ENCODE results near the gene DUS1L.

The DUS1L gene

GRCh38 chr17:82078433-82078832 is 12.8 kb upstream of the DUS1L start:
- Histone ChIP-seq H3K4me2 (ENCODE audit: low read length) (no peak overlapping the region), H3K4me1 (ENCODE audit: insufficient read depth, low read length, severe bottlenecking) (no peaks in the 10 kb centered on the region), H2AFZ (ENCODE audit: low read length) (no peak overlapping the region), H3K9me3 (ENCODE audit: low read length) (no peaks in the 10 kb centered on the region), H3K9me2 (ENCODE audit: low read depth, low read length) (no peaks in the 10 kb centered on the region), H3K27me3 (ENCODE audit: insufficient read depth, low read length) (peaks cover 4% of the 10 kb centered on the region; the same call in 1 of the 2 replicates), H3K4me3 (ENCODE audit: low read depth, low read length, poor library complexity, severe bottlenecking) (no peak overlapping the region), H3F3A (ENCODE audit: insufficient read depth, low read length) (peaks cover 3% of the 10 kb centered on the region; the same call in 1 of the 2 replicates), H4K20me1 (ENCODE audit: insufficient read depth, low read length) (no peaks in the 10 kb centered on the region), H3K79me2 (ENCODE audit: insufficient read depth, low read length) (no peaks in the 10 kb centered on the region), H3K27ac (ENCODE audit: low read depth, low read length, poor library complexity, severe bottlenecking) (no peak overlapping the region), H3K9ac (ENCODE audit: low read length) (no peak overlapping the region), H3K36me3 (ENCODE audit: insufficient read depth, low read length) (peaks cover 66% of the 10 kb centered on the region)
- TF ChIP-seq CTCF (IDR thresholded peaks at IDR 0.05; ENCODE audit: low read length): no peak
- no peak for TF ChIP-seq EZH2 (IDR thresholded peaks at IDR 0.05; ENCODE audit: borderline replicate concordance, low read length)

- no peaks in the 10 kb centered on the region for H3K9me2 ChIP-seq (ENCODE audit: low read depth, low read length)
- TF ChIP-seq CTCF (IDR thresholded peaks at IDR 0.05; ENCODE audit: low read length): no peak
- TF ChIP-seq EZH2 (IDR thresholded peaks at IDR 0.05; ENCODE audit: borderline replicate concordance, low read length): no peak
- H3K27ac ChIP-seq (ENCODE audit: low read depth, low read length, poor library complexity, severe bottlenecking): no peak overlapping the region
- no peak overlapping the region for H3K9ac ChIP-seq (ENCODE audit: low read length)
- H2AFZ ChIP-seq (ENCODE audit: low read length): no peak overlapping the region
- peaks cover 3% of the 10 kb centered on the region; the same call in 1 of the 2 replicates for H3F3A ChIP-seq (ENCODE audit: insufficient read depth, low read length)
- H3K36me3 ChIP-seq (ENCODE audit: insufficient read depth, low read length): peaks cover 60% of the 10 kb centered on the region
- no peaks in the 10 kb centered on the region for H4K20me1 ChIP-seq (ENCODE audit: insufficient read depth, low read length)
- H3K79me2 ChIP-seq (ENCODE audit: insufficient read depth, low read length): no peaks in the 10 kb centered on the region
- peaks cover 4% of the 10 kb centered on the region; the same call in 1 of the 2 replicates for H3K27me3 ChIP-seq (ENCODE audit: insufficient read depth, low read length)
- no peaks in the 10 kb centered on the region for H3K4me1 ChIP-seq (ENCODE audit: insufficient read depth, low read length, severe bottlenecking)
- no peaks in the 10 kb centered on the region for H3K9me3 ChIP-seq (ENCODE audit: low read length)
- H3K4me3 ChIP-seq (ENCODE audit: low read depth, low read length, poor library complexity, severe bottlenecking): no peak overlapping the region
- H3K4me2 ChIP-seq (ENCODE audit: low read length): no peak overlapping the region
These were observed 12.2 kb upstream of the DUS1L start for GRCh38 chr17:82077617-82078358.

GRCh38 chr17:82076785-82077591 is 11.4 kb upstream of the DUS1L start:
- Histone ChIP-seq H3K9me3 (ENCODE audit: low read length) (no peaks in the 10 kb centered on the region), H3K4me1 (ENCODE audit: insufficient read depth, low read length, severe bottlenecking) (no peaks in the 10 kb centered on the region), H4K20me1 (ENCODE audit: insufficient read depth, low read length) (no peaks in the 10 kb centered on the region), H3K27me3 (ENCODE audit: insufficient read depth, low read length) (peaks cover 4% of the 10 kb centered on the region; the same call in 1 of the 2 replicates), H2AFZ (ENCODE audit: low read length) (no peak overlapping the region), H3K4me3 (ENCODE audit: low read depth, low read length, poor library complexity, severe bottlenecking) (no peak overlapping the region), H3K27ac (ENCODE audit: low read depth, low read length, poor library complexity, severe bottlenecking) (no peak overlapping the region), H3K4me2 (ENCODE audit: low read length) (no peak overlapping the region), H3K9me2 (ENCODE audit: low read depth, low read length) (no peaks in the 10 kb centered on the region), H3K36me3 (ENCODE audit: insufficient read depth, low read length) (peaks cover 52% of the 10 kb centered on the region), H3K9ac (ENCODE audit: low read length) (no peak overlapping the region), H3F3A (ENCODE audit: insufficient read depth, low read length) (peaks cover 3% of the 10 kb centered on the region; the same call in 1 of the 2 replicates), H3K79me2 (ENCODE audit: insufficient read depth, low read length) (no peaks in the 10 kb centered on the region)
- no peak for TF ChIP-seq EZH2 (IDR thresholded peaks at IDR 0.05; ENCODE audit: borderline replicate concordance, low read length)
- no peak for TF ChIP-seq CTCF (IDR thresholded peaks at IDR 0.05; ENCODE audit: low read length)
